WERI-Rb-1 (cell line): ENCODE measurements around the gene PLA2G7.
"Not testable (repeated sequence)": the region's sequence is repeated elsewhere in the genome, so short reads cannot be mapped to it uniquely, and the experiment has no call there.

Experiments
- DNase-seq: peaks from one replicate; pipeline ENCODE4 v3.0.0-alpha.2; 2020
- H3K27ac ChIP-seq: fragments of 250-450 bp; sonication (Bioruptor Pico); 2 replicates; pipeline ENCODE4 v1.5.1; 2020; ENCODE audit warnings: mild to moderate bottlenecking, moderate library complexity
- H3K27me3 ChIP-seq: fragments of 250-450 bp; sonication (Bioruptor Pico); 2 replicates; pipeline ENCODE4 v1.5.1; 2021; ENCODE audit warnings: mild to moderate bottlenecking, low read depth, moderate library complexity; ENCODE audit not compliant: insufficient read depth, severe bottlenecking
- H3K36me3 ChIP-seq: fragments of 250-450 bp; sonication (Bioruptor Pico); 2 replicates; pipeline ENCODE4 v1.5.1; 2020; ENCODE audit warnings: mild to moderate bottlenecking, moderate library complexity
- H3K4me3 ChIP-seq: 2 replicates; pipeline ENCODE4 v1.5.1; 2011; ENCODE audit warnings: low read depth, mild to moderate bottlenecking, control low read depth, low read length
- H3K9me3 ChIP-seq: fragments of 250-450 bp; sonication (Bioruptor Pico); 2 replicates; pipeline ENCODE4 v1.5.1; 2021; ENCODE audit warnings: mild to moderate bottlenecking, moderate library complexity; ENCODE audit not compliant: severe bottlenecking
- TF ChIP-seq, protein P1 (sequence below): IDR thresholded peaks from 2 replicates; pipeline ENCODE4 v1.5.1; 2011; ENCODE audit warnings: low read depth, mild to moderate bottlenecking, control low read depth, inconsistent platforms, low read length

The PLA2G7 gene

GRCh38 chr6:46751658-46752057 lies 16.5 kb upstream of the PLA2G7 start:
- Histone ChIP-seq H3K36me3 (no peaks in the 10 kb centered on the region), H3K27ac (no peak overlapping the region), H3K9me3 (no peaks in the 10 kb centered on the region), H3K27me3 (no peaks in the 10 kb centered on the region), H3K4me3 (no peak overlapping the region)
- DNase-seq = no peak
- TF ChIP-seq, protein P1, sequence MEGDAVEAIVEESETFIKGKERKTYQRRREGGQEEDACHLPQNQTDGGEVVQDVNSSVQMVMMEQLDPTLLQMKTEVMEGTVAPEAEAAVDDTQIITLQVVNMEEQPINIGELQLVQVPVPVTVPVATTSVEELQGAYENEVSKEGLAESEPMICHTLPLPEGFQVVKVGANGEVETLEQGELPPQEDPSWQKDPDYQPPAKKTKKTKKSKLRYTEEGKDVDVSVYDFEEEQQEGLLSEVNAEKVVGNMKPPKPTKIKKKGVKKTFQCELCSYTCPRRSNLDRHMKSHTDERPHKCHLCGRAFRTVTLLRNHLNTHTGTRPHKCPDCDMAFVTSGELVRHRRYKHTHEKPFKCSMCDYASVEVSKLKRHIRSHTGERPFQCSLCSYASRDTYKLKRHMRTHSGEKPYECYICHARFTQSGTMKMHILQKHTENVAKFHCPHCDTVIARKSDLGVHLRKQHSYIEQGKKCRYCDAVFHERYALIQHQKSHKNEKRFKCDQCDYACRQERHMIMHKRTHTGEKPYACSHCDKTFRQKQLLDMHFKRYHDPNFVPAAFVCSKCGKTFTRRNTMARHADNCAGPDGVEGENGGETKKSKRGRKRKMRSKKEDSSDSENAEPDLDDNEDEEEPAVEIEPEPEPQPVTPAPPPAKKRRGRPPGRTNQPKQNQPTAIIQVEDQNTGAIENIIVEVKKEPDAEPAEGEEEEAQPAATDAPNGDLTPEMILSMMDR = no peak

DNA sequence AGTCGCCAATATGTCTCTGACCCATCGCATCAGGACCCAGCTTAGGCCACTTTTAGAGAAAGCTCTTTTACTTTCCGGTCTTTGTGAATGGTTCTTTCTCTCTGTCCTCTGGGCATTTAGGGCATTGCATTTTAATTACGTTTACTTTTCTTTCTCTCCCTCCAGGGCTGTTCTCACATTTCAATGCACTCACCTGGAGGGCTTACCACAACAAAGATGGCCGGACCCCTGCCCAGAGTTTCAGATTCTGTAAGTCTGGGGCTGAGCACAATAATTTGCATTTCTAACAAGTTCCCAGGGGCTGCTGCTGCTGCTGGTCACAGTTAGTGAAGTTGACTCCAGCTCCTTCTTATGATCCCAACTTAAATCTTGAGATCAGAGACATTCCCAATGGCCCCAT lies 14.6 kb upstream of the PLA2G7 start:
- DNase-seq = no peak
- TF ChIP-seq, protein P1 = no peak
- H3K27ac ChIP-seq = no peak overlapping the region
- H3K4me3 ChIP-seq = no peak overlapping the region
- no peaks in the 10 kb centered on the region for H3K36me3 ChIP-seq
- no peaks in the 10 kb centered on the region for H3K9me3 ChIP-seq
- no peaks in the 10 kb centered on the region for H3K27me3 ChIP-seq

DNA sequence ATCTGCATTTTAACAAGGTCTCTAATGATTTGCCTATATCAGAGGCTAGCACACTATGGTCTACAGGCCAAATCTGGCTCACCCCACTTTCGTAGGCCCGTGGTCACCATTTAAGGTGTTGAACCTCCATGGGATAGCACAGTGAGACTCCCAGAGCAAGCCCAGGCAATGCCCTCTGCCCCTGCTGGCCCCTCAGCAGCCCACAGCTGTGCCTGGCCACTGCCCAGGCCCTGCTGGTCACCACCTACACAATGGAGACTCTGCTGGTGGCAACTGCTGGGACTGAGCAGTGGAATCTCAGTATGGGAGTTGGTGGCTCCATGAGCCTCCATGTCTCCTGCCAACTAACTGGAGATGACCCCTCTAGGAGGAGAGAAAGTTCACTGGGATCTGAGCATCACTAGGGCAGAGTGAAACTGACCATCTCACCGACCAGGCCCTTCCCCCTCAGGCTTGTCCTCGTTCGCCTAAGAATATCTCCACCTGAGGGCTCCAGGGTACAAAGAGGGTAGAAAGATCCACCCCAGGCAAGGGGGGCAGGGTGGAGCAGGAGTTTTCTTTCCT lies 13.8 kb upstream of the PLA2G7 start:
- H3K36me3 ChIP-seq = no peaks in the 10 kb centered on the region
- no peaks in the 10 kb centered on the region for H3K9me3 ChIP-seq
- TF ChIP-seq, protein P1 = no peak
- H3K27ac ChIP-seq = no peak overlapping the region
- DNase-seq = no peak
- no peak overlapping the region for H3K4me3 ChIP-seq
- no peaks in the 10 kb centered on the region for H3K27me3 ChIP-seq

DNA sequence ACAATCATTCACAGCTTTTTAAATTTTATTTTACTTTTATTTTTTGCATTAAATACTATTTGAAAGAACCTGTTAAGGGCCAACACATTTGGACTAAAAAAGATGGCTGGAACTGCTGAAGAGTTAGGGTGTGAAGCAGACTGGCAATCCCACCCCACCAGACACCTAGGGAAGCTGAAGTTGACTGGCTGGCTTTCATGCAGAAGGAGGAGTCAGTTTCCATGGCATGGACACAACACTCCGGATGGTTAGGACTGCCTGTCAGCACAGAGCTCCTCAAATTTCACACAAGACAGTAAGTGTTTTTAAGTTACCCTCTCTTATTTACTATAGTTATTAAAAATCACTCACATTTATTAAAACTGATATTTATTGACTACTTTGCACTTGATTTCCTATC lies 11.5 kb upstream of the PLA2G7 start, which contains the start of gene ANKRD66:
Gene ANKRD66 (plus strand): TSS at position 238 of the 400 bp plus-strand sequence. CDS start 5,016 bp downstream, outside the sequence.
- TF ChIP-seq, protein P1 = no peak
- no peak for DNase-seq
- Histone ChIP-seq H3K27me3 (no peaks in the 10 kb centered on the region), H3K9me3 (no peaks in the 10 kb centered on the region), H3K36me3 (no peaks in the 10 kb centered on the region), H3K4me3 (no peak within 1 kb of the TSS), H3K27ac (no peak within 1 kb of the TSS)

DNA sequence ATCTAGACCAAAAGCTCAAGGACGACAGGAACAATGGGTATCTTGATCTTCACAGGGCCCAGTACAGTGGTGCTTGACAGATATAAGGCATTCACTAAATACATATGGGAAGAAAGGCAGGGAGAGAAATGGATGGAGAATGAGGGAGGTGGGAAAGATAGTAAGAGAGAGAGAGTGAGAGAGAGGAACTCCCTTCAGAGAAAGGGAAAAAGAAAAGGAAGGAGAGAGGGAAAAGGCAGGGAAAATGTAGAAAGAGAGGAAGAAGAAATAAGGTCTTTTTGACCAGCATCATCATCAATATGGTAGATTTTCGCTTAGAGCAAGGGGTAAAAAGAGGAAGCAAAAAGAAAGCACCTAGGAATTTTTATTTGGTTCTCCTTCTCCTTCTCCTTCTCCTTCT lies 10.8 kb upstream of the PLA2G7 start:
- no peak overlapping the region for H3K27ac ChIP-seq
- TF ChIP-seq, protein P1 = no peak
- H3K27me3 ChIP-seq = no peaks in the 10 kb centered on the region
- no peak for DNase-seq
- H3K9me3 ChIP-seq = no peaks in the 10 kb centered on the region
- no peaks in the 10 kb centered on the region for H3K36me3 ChIP-seq
- H3K4me3 ChIP-seq = no peak overlapping the region

GRCh38 chr6:46744159-46744725 lies 9.1 kb upstream of the PLA2G7 start:
- DNase-seq, H3K4me3 ChIP-seq, H3K36me3 ChIP-seq, H3K9me3 ChIP-seq, H3K27ac ChIP-seq, H3K27me3 ChIP-seq: not testable (repeated sequence)
